NCI-H128 (cell line): ENCODE results near the gene CASKIN1.

Source experiments
- DNase-seq: peaks from one replicate; lab custom pipeline; 2025; ENCODE audit not compliant: unreplicated experiment; lab: John Stamatoyannopoulos, UW

The CASKIN1 gene

DNA sequence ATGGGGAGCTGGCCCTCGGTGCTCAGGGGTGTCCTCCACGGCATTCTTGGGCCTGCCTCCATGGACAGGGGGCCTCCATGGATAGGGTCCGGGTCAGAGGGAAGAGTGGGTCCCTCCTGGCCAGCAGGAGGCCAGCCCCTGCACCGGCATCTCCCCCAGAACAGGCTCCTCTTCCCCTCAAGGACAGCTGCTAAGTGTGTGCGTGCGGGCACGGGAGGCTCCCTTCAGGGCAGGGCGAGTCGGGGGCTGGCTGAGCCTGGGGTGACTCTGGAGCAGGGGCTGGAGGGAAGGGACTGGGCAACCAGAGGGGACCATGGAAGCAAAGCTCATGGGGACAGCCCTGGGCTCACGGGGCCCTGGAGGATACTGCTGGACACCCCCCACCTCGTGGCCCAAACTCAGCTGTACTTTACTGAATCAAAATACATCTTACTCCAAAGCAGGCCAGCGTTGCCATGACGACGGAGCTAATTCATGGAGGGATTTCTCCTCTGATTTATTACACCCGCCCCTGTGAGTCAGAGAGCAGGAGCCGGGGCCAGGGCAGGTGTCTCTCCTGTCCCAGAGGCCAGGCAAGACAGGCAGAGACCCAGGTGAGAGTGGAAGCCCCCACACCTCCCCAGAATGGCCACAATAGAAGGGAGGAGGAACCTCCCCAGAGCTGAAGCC, 2.1 kb downstream of the CASKIN1 start:
- no peak for DNase-seq

DNA sequence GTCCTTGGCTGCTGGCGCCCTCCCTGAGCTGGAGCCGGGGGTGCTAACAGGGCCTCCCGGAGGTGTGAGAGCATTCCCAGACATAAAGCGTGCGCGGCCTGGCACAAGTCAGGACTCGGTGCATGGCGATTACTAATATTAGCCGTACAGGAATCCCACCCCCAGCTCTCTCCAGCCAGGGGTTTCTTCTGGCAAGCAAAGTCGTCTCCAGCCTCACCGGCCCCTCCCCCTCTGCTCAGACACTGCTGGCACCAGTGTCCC, 5.0 kb downstream of the CASKIN1 start:
- DNase-seq = no peak

DNA sequence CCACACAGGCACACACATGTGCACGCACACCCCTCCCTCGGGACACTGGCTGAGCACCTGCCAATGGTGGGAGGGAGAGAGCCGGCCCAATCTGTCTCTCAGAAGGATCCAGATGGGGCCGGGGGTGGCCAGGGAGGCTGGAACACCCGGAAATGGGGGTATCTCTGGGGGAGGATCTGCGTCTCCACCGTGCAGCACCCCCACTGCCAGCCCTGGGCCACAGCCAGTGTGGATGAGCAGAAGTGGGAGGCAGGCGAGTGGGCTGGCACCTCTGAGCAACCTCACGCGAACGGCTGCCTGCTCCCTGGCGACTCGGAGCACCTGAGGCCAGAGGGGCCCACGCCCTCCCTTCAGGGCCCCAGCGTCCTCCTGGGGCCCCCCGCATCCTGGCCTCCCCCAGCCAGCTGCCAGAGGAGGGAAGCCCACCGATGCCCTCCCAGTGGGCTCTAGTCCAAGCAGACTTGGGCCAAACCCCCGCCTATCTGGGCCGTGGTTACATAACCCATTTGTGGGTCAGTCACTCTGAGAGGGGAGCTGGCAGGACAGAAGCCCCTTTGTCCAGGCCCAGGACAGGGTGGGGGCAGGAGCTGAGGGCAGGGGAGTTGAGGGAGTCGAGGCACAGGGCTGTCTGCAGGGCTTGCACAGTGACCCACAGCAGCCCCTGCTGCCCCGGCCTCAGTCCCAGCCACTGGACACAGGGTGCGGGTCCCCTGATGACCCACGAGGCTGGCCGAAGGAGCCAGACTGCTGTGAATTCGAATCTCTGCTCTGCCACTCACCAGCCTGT, 5.6 kb downstream of the CASKIN1 start:
- no peak for DNase-seq

DNA sequence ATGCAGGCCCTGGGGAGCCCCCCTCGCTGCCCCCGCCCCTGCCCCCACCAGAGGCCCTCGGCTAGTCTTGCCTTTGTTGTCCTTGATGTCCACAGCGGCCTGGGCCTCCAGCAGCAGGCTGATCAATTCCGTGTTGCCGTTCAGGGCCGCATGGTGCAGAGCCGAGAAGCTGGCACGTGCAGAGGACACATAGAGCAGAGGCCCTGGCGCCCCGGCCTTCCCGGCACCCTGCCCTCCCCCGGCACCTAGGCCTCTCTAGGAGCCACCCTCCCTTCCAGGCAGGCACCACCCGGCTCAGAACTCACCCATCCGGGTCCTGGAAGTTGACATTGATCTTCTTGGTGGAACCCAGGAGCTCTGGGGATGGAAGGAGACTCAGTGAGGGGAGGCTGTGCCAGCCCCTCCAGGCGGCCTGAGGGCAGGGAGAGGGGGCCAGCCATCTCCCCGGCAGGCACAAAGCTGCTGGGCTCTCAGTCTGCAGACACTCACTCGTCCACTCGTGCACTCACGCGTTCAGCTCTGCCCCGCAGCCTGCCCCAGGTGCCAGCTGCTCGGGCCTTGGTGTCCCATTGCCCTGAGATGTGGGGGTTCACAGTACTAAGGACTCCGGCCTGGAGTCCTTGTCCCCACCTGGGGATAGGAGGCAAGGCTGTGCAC, 6.3 kb downstream of the CASKIN1 start:
- DNase-seq = no peak

DNA sequence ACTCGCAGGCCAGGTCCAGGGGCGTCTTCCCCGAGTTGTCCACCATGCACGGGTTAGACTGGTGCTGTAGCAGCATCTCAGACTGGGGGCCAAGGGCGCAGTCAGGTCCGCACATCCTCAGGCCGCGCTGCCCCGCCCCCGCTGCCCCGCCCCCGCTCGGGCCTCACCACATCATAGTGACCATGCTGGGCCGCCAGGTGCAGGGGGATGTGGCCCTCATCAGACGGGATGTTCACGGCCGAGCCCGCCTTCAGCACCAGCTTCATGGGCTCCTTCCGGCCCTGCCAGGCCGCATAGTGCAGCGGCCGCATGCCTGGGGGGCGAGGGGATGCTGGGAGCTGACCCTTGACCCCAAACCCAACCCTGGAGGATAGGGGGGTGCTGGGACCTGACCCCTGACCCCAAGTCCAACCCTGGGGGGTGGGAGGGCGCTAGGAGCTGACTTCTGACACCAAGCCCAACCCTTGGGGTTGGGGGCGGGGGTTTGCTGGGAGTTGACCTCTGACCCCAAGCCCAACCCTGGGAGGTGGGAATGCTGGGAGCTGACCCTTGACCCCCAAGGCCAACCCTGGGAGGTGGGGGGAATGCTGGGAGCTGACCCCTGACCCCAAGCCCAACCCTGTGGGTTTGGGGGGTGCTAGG, 7.0 kb downstream of the CASKIN1 start:
- DNase-seq = no peak

DNA sequence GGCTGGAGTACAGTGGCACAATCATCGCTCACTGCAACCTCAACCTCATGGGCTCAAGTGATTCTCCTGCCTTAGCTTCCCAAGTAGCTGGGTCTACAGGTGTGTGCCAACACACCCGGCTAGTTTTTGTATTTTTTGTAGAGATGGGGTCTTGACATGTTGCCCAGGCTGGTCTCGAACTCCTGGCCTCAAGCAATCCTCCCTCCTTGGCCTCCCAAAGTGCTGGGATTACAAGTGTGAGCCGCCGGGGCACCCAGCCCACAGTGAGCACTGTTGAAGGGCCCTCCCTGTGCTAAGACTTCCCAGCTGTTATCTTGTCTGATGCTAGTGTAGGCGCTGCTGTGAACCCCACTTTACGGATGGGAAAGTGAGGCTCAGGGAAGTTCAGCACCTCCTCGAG, 8.0 kb downstream of the CASKIN1 start:
- no peak for DNase-seq

DNA sequence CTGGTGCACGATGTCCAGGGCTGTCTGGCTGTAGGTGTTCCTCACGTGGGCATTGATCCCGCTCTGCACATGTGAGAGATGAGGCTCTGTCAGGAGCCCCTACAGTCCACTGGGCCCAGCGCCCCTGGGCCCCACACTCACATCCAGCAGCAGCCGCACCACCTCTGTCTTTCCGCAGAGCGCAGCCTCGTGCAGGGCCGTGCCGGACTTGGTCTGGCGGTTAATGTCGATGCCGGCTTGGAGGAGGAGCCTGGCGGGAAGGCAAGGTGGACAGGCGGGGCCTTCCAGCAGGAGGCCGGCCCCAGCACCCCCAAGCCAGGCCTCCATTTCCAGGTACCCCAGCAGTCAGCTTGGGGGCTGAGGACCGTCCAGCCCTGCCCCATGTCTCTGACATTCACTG, 9.2 kb downstream of the CASKIN1 start:
- DNase-seq = no peak

DNA sequence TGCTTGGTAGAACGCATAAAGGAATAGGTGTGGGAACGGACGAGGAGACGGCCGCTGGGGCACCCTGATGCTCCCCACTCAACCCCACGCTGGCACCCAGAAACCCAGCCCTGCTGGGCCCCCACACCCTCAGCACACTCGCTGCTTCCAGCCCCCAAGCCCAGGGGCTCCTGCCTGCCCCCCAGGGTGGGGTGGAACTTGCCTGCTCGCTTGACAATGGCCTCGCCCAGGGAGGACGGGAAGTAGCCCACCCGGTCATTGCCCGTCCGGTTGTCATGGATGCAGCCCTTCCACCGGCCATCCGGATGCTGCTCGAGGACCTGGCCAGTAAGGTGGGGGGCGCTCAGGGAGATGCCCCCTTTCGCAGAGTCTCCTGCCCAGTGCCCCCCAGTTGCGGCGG, 9.9 kb downstream of the CASKIN1 start:
- no peak for DNase-seq

DNA sequence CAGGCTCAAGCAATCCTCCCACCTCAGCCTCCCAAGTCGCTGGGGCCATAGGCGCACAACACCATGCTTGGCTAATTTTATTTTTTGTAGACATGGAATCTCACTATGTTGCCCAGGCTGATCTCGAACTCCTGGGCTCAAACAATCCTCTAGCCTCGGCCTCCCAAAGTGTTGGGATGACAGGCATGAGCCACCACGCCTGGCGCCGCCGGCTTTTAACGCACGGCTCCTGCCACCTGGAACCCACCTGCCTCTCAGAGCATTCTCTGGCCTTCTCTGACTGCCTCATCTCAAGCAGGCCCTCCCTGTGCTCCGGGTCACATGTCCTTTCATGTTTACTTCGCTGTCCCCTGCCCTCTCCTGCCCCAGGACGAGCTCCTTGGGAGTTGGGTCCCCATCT, 10.3 kb downstream of the CASKIN1 start:
- no peak for DNase-seq

DNA sequence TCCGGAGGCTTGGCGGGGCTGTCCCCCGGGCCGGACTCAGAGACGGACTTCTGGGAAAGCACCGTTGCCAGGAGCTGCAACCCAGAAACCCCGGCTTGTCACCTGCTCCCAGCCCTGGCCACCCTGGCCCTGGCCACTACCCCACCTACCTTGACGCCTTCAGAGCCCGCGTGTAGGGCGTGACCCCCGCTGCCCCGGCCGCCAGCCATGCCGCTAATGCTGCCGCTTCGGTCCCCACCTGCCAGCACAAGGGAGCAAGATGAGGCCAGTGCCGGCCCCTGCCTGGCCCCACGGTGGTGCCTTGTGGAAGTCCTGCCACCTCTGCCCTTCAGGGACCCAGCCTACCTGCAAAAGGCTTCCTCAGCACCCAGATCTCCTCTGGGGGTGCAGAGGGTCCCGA, 11.4 kb downstream of the CASKIN1 start:
- DNase-seq = no peak

DNA sequence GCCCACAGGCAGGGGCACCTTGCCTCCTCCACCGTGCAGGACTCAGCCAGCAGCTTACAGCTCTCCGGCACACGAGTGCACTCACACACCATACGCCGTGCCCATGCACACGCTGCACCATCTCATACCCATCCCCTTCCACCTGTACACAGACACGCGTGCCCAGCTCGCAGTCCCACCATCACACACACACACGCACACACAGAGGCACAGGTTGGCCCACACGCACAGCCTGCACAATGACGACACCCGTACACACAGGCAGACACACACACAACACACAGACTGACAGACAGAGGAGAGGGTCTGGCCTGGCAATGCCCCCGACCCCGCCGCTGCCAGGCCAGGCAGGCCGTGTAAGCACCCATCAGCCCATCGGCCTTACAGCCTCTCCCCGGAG, 12.1 kb downstream of the CASKIN1 start:
- no peak for DNase-seq

DNA sequence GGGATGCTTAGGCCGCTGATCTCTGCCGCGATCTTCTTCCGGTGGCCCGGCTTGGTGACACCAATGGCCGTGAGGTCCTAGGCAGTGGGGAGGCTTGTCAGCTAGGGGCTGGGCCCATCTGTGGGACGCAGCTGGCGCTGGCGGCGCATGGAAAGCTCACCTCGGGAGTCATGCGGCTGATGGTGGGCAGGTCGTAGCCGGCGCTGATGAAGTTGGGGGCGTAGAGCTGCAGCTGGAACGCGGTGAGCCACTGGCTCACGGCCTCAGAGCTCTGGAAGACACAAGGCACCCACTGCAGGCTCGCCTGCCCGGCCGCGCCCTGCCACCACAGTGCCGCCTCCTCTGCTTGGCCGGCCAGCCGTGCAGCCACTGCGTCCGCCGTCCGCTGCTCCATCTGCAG, 12.7 kb downstream of the CASKIN1 start:
- no peak for DNase-seq

DNA sequence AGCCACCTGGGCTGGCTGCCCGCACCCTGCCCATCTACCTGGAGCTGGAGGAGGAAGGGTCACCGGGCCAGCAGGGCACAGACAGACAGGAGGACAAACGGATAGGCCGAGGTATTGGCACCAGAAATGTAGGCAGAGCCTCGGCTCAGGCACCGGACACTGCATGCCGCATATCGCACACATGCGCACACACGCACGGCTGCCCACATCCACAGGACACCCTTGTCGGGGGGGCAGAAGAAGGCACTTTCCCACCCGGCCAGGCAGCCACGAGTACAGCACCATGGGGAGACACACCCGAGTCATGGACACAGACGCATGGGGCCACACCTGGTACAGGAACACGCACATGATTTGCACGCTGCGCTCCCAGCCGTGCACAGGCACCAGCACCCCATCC, 14.5 kb downstream of the CASKIN1 start:
- no peak for DNase-seq

DNA sequence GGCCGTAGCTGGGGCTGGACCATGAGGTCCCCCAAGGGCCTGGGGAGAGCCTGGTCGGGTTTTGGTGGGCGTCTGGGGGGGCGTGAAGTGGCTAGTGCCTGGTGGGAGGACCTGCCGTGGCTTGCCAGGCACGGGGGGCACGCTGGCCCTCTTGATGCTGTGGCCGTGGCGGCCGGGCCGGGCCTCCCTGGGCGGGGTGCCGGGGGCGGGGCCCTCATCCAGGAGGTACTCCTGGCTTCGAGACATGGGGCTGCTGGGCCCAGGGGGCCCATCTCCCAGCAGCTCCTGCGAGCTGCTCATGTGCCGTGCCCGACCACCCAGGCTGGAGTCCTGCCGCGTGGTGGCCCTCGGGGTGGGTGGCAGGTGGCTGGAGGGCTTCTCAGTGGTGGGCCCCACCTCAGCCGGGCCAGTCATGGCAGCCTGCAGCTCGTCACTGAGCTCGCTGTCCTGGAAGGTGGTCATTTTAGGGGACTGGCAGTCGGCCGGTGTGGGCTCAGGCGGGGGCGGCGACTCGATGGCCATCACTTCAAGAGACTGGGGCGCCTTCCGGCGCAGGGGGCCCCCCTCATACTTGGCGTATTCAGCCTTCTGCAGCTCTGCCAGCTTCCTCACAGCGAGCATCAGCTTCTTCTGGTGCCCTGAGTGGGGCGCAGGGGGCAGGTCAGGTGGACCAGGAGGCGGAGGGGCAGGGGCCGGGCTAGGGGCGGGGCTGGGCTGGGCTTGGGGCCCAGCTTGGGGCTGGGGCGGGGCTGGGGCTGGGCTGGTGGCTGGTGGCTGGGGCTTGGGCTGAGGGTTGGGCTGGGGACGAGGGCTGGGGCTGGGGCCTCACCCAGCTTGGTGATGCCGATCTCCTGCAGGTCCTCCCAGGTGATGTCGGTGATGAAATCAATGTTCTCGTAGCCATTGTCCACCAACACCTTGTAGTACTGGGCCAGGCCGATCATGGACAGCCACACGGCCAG, 15.2 kb downstream of the CASKIN1 start:
- no peak for DNase-seq

DNA sequence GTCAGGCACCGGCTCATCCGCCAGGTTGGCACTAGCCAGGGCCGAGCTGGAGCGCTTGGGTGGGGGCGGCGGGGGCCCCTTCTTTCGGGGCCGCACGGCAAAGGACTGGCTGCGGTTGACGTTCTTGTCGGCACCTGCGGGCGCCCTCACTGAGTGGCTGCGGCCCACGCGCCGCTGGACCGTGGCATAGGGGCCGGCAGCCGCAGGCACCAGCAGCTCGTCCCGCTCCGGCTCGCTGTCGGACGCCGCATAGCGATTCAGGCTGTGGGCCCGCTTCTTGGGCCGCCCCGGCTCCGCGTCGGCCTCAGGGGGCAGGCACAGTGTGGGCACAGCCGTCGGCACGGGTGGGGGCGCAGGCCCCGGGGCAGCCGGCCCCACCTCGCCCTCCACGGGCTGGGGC, 15.9 kb downstream of the CASKIN1 start:
- DNase-seq = no peak

DNA sequence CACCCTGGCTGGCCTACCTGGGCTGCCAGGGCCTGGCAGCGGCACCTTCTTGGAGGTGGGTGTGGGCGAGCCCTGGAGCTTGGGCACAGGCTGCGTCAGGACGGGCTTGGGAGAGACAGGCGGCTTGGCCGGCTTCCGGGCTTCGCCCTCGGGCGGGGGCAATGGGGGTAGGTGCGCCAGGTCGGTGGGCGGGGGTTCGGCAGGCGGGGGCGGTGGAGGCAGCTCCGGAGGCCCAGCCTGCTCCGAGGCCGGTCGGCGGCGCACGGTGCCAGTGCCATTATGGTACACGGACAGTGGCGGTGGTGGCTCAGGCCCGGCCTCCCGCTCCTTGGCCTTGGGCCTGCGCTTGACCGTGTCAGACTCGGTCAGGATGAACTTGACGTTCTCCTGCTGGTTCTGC, 16.8 kb downstream of the CASKIN1 start:
- DNase-seq = no peak

DNA sequence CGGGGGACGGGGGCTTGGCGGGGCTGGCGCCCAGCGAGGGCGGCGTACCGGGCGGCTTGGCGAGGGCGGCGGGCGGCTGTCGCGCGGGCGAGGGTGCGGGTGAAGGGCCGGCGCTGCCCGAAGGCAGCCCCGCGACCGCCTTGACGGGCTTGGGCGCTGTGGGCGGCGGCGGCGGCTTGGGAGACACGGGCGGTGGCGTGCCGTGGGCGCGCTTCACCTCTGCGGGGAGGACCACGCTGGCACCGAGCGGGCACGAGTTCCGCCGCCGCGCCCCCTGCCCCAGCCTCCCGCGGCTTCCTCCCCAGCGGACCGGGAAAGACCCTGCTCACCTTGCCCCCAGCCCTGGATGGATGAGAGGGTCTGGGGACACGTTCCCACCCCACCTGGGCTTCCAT, 17.3 kb downstream of the CASKIN1 start:
- no peak for DNase-seq

DNA sequence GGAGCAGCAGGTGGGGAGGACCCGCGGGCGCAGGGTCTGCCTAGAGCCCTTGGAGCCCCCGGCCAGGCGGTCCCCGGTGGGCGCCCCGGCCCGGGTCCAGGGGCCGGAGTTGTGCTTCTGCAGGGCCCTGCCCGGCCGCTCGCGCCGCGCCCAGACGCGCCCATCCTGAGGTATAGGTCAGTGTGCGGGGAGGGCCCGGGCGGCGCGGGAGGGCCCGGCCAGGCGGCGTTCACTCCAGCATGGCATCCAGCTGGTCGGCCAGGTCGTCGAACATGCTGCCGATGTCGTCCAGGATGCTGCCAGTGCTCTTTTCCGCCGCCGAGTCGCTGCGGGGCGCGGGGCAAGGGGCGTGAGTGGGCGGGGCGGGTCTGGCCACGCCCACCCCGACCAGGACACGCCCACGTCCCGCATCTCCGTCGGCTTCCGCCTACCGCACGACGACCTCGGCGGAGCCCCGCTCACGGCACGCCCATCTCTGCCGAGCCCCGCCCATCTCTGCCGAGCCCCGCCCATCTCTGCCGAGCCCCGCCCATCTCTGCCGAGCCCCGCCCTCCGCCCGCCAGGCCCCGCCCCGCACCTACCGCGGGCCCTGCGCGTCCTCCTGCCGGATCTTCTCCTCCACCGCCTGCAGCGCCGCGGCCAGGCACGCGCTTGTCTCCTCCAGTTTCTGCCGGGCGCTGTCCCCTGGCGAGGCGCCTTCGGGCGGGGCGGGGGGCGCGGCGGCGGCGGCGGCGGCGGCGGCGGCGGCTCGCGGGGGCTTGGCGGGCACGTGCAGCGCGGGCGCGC, 17.9 kb downstream of the CASKIN1 start:
- DNase-seq = no peak

DNA sequence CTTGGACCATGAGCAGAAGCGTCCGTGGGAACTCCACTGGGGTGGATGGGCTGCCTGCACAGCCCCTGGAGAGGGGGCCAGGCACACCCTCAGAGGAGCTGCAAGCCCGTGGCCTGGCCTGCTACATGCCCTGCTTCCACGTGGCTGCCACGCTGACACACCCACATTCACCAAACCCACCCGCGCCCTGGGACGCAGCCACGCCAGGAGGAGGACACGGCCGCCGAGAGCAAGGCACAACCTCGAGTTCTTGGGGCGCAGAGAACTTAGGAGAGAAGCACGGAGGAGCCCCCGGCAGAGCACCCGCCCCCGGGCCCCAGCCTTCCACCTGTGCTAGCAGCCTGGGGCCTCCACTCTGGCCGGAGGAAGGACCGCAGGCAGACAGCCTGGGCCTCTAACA, 18.8 kb downstream of the CASKIN1 start:
- DNase-seq = no peak

DNA sequence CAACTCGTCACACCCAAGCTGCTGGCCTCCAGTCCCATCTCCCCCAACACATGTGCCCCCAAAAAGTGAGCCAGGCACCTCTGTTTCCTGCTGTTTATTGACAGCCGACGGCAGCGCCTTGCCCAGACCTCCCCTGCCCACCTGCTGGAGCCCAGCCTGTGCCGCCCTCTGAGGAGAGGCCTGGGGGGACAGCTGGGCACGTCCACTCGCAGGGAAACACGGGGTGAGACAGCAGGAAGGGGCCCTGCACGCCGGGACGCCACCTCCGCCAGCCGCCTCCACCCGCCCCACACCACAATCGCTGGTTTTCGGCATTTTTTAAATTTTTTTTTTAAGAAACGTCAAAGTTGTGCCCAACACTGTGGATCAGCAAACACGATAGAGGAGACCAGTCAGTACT, 19.3 kb downstream of the CASKIN1 start:
- no peak for DNase-seq
